NCI-H2196 treated with DMSO at 0.1 percent for 48 hours (cell line): ENCODE measurements around the gene SIX3.

Experiments
- DNase-seq: peaks from one replicate; lab custom pipeline; 2025; ENCODE audit not compliant: unreplicated experiment; lab: John Stamatoyannopoulos, UW

The SIX3 gene

DNA sequence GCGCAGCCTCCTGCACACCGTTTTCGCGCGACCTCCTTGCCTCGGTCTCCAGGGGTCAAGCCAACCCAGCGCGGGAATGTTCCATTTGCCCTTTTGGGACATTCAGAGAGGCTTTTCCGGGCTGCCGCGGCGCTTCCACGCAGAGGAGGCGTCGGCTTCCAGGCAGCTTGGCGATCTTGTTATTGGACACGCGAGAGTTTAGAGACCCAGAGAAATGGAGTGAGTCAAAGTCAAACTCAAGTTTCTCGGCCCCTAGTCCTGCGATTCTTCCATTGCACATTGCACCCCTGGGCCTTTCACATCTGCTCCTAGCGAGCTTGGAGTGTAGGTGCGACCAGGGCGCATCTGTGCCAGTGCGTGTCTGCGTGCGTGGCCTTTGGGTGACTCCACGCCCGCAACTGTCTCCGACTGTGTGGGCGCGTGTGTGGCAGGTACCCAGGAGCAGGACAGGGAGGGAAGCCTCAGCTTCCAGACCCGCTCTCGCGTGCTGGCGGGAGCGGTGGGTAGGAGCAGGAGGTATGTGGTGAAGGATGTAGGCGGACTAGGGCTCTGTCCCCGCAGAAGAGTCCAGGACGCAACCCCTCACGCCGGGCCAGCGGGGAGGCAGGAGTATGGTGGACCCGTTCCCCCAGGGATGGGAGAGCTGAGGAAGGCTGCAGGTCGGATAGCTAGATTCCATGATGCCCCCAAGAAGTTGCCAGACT lies 13.5 kb downstream of the SIX3 start:
- DNase-seq, result no peak

GRCh38 chr2:44955593-44956392 lies 14.3 kb downstream of the SIX3 start:
- DNase-seq, result peak; percentile 37

DNA sequence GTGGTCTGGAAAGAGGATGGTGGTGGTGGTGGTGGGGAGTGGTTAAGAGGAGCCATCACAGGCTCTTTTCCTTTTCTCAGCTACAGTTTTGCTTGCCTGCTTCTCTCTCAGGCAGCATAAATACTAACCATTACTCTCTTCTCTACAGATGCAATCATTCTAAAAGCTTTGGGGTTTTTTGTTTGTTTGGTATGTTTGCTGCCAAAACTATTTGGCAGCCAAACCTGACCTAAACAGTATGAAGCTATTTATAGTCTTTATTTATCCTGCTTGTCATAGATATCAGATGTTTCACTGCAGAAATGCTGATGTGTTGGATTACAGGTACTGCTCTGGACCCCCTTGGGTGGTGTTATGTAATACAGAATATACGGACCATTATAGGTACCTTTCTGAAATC lies 15.3 kb downstream of the SIX3 start:
- DNase-seq, result peak; percentile 14

- DNase-seq, result no peak
Observed at GRCh38 chr2:44957656-44958327, 16.3 kb downstream of the SIX3 start.

- DNase-seq, result no peak
Observed at GRCh38 chr2:44959855-44960254, 18.4 kb downstream of the SIX3 start.

DNA sequence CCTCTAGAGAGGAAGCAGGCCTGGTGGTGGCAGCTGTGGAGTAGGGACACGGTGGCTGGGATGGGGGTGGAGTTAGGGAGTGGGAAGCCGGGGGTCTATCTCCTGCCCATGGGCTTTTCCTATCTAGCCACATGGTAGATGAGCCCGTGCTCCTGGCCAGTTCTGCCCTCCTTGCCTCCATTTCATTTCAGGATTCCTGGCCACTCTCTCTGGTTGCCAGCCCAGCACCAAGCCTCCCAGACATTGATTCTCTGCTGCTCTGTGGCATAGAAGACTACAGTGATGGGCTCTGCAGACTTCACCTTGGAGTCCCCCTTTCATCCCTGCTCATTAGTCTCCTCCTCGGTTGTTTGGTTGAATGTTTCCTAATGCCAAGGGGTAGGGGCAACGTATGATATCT lies 19.4 kb downstream of the SIX3 start:
- DNase-seq, result no peak

DNA sequence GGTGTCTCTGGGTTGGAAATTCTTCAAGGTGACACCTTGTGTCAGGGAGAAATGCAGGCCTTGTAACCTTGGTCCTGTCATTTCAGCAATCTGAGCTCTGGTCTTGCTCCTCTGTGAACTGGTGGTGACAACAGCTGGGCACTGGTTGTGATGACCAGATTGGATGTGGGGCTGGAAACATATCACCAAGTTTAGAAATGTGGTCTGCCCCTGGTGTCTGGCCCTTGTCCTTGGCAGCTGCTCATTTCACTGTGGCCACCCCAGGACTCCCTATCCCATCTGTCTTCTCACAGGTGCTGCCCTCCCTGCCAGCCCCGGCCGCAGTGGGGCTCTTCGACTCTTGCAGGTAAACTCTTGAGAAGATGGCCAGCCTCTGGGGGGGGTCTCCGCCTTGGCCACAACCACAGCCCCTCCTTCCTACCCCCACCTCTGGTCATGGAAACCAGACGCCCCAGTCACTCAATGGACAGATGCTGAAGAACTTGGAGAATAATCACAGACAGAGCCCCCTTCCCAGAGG lies 20.7 kb downstream of the SIX3 start:
- DNase-seq, result no peak

DNA sequence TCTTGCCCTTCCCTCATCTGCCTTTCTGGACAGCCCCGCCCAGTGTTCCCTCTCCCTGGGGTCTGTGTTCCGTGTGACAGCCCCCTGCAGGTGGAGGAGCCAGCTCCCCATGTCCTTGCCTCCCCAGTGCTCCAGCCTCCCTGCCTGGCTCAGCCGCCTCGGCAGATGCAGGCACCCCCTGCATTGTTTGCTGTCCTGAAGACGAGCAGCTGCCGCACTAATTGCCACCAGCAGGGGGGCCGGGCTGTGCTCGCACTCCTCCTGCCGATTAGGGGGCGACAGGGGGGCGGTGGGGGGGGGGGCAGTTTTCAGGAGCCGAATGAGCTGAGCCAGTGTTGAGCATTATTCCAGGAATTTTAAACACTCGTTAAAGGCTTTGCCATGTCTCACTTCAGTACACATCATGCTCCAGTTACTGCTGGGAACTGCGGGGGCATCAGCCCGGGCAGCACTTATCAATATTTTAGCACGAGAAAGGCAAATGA lies 23.3 kb downstream of the SIX3 start:
- DNase-seq, result no peak

- DNase-seq, result no peak
Observed at GRCh38 chr2:44965684-44966083, 24.2 kb downstream of the SIX3 start.

DNA sequence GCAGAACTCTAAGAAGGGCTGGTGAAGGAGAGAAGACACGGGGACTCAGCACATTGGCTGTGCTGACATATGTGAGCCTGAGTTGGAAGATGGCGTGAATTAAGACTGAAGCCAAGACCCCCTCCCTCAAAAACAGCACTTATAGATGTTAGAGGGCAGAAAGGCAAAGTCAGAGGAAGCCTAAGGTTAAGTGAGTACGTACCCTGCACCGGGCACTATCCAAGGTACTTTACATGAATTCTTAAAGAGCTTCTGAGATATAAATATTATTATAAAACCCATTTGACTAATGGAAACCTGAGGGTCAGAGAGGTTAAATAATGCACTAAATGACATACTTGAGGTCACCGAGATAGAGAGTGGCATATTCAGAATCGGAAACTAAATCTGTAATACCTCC lies 25.6 kb downstream of the SIX3 start:
- no peak for DNase-seq

- DNase-seq, result no peak
Observed at GRCh38 chr2:44967727-44968432, 26.4 kb downstream of the SIX3 start.

DNA sequence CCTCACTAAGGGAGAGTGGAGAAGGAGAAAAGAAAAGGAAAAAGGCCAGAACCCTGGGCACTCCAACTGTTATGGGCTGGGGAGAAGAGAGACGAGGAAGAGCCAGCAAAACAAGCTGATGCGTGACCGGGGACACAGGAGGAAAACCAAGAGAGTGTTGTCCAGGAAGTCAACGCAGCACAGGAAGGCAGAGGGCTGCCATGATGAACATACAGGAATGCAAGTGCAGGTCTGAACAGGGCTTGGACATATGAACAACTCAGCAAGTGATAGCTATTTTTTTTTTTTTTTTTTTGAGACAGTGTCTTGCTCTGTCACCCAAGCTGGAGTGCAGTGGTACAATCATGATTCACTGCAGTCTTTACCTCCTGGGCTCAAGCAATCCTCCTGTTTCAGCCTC lies 28.4 kb downstream of the SIX3 start:
- no peak for DNase-seq

GRCh38 chr2:44970846-44971450 lies 29.4 kb downstream of the SIX3 start:
- no peak for DNase-seq

GRCh38 chr2:44972771-44973535 lies 31.5 kb downstream of the SIX3 start:
- no peak for DNase-seq

DNA sequence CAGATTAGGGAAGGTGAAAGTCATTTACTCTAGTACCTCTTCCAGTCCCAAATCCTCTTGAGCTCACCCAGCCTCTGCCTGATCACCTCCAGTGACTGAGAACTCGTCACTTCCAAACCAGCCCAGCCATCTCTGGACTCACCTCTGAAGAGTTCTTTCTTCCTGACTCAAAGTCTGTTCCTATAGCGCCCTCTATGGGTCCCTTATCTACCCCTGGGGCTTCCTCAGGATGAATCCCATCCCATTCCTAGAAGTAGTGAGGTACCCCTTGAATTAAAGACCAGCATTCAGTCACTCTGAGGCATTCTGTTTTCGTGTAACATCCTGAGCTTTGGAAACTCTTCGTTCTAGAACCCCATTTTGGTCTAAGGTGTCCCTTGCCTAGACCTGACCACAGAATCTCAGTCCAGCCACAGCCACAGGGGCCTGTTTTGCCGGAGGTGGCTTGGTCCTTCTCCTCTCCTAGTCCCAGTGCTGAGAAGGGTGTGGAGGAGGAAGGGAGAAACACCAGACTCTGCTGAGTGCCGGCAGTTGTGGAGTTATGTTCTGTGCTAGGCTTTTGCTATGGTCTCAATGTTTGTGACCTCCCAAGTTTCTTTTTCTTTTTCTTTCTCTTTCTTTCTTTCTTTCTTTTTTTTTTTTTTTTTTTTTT lies 32.7 kb downstream of the SIX3 start:
- no peak for DNase-seq

- no peak for DNase-seq
Observed at GRCh38 chr2:44975571-44976450, 34.3 kb downstream of the SIX3 start.

- DNase-seq, result no peak
Observed at GRCh38 chr2:44979581-44979980, 38.1 kb downstream of the SIX3 start.
